ENCODE measurements around the gene BLMH.

DNA sequence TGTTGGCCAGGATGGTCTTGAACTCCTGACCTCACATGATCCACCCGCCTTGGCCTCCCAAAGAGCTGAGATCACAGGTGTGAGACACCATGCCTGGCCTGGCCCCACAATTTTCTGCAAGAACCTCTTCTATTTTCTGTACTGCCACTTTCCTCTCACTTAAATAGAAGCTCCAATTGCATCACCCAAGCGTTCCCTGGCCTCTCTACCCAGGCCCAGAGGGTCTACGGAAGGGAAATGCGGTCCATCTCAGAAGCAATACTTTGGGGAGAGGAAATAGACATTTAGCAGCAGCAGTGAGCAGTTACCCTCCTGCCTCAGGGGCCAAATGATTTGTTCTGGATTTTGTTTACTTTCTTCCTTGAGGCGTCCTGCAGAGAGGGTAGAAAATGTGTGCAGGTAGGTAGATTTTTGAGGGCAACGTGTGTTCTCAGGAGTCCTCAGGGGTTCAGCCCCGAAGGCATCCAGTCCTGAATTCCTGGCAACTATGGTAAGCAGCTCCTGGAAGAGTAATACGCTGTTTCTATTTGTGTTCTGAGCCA, 67.3 kb downstream of the BLMH start:
- TF ChIP-seq CTCF (conservative IDR thresholded peaks at IDR 0.05; ENCODE audit: low read depth, low read length) (no peak), EZH2 (IDR thresholded peaks at IDR 0.05; ENCODE audit: borderline replicate concordance, low read depth, low read length, poor library complexity, severe bottlenecking) (no peak)

Measured in A673 (cell line).